Measurements from ENCODE around the gene RNF43.

The RNF43 gene

DNA sequence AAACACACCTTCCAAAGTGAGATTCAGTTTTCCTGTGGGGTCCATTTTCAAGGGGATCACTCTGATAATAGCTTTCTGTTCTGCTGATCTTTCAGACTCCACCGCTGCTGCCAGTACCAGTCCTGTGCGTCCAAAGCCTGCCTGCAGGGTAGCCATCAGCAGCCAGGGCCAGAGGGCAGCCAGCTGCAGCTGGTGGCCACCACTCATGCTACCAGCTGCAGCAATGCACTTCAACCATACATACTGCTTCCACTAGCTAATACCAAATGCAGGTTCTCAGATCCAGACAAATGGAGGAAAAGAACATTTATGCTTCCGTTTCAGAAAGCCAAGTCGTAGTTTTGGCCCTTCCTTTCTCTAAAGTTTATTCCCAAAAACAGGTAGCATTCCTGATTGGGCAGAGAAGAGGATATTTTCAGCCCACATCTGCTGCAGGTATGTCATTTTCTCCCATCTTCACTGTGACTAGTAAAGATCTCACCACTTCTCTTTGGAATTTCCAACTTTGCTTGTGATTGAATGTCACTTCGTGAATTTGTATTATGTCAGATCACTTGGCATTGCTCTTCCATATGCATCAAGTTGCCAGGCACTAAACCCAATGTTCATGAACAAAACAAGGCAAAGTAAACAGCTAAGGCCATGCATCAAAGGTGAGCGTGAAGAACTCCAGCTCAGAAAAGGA is 1.8 kb downstream of the RNF43 start:
- Histone ChIP-seq H3K27ac (ENCODE audit: insufficient read depth in 1 of 2, low read depth in 1 of 2, low read length in 2 of 2, poor library complexity in 1 of 2, severe bottlenecking in 2 of 2) (no peak overlapping the region), H3K4me3 (ENCODE audit: control insufficient read depth in 1 of 7, extremely low read depth in 1 of 7, insufficient read depth in 4 of 7, low read depth in 2 of 7, low read length in 6 of 7) (no peak overlapping the region), H3K27me3 (replicated peaks in 2 of 5; ENCODE audit: control insufficient read depth in 4 of 5, insufficient read depth in 5 of 5, low read length in 4 of 5) (no peaks in the 10 kb centered on the region), H3K9me3 (ENCODE audit: control extremely low read depth in 1 of 5, control insufficient read depth in 4 of 5, insufficient read depth in 2 of 5, low read depth in 1 of 5, low read length in 4 of 5) (no peaks in the 10 kb centered on the region), H3K36me3 (ENCODE audit: control insufficient read depth in 4 of 4, insufficient read depth in 4 of 4, low read length in 3 of 4) (peaks cover 0 to 2% (median 0%) of the 10 kb centered on the region in 4 experiments), H3K4me1 (ENCODE audit: control extremely low read depth in 1 of 4, control insufficient read depth in 4 of 4, insufficient read depth in 4 of 4, low read length in 3 of 4) (peaks cover 3 to 8% (median 5%) of the 10 kb centered on the region in 4 experiments)
- 97% methylated on average over 3 of the region's 6 CpGs for WGBS (ENCODE audit: insufficient coverage)
- no peak for DNase-seq
- CTCF ChIA-PET: interaction anchor here (1.2 to 4.3 kb wide), 4 partner anchors 24 to 99 kb away, joined by 3 to 57 read pairs (median 9); no protein-coding TSS in a partner anchor
- POLR2A ChIA-PET: interaction anchor here (1.1 kb wide), 1 partner anchor 63 kb away, joined by 3 read pairs; no protein-coding TSS in a partner anchor

DNA sequence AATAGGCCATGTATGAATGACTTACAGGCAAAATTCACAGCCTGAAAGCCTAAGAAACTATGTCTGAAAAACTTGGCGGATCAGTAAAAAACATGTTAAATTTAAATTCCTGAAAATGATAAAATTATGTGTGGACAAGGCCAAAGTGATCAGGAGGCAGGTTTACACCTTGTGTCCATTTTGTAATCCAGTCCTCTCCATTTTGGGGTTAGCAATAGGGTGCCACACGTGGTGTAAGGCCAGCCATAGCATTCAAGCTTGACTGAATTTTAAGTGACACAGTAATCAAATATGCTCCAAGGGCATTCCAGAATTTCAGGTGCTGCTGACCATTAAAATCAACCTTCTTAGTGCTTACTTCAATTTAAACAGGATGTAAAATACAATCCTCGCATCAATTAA is 2.7 kb downstream of the RNF43 start:
- Histone ChIP-seq H3K9me3 (ENCODE audit: control extremely low read depth in 1 of 5, control insufficient read depth in 4 of 5, insufficient read depth in 2 of 5, low read depth in 1 of 5, low read length in 4 of 5) (no peaks in the 10 kb centered on the region), H3K27me3 (replicated peaks in 2 of 5; ENCODE audit: control insufficient read depth in 4 of 5, insufficient read depth in 5 of 5, low read length in 4 of 5) (no peaks in the 10 kb centered on the region), H3K4me1 (ENCODE audit: control extremely low read depth in 1 of 4, control insufficient read depth in 4 of 4, insufficient read depth in 4 of 4, low read length in 3 of 4) (peaks cover 3 to 8% (median 5%) of the 10 kb centered on the region in 4 experiments), H3K27ac (ENCODE audit: insufficient read depth in 1 of 2, low read depth in 1 of 2, low read length in 2 of 2, poor library complexity in 1 of 2, severe bottlenecking in 2 of 2) (no peak overlapping the region), H3K4me3 (ENCODE audit: control insufficient read depth in 1 of 7, extremely low read depth in 1 of 7, insufficient read depth in 4 of 7, low read depth in 2 of 7, low read length in 6 of 7) (no peak overlapping the region), H3K36me3 (ENCODE audit: control insufficient read depth in 4 of 4, insufficient read depth in 4 of 4, low read length in 3 of 4) (peaks cover 0 to 2% (median 0%) of the 10 kb centered on the region in 4 experiments)
- WGBS (ENCODE audit: insufficient coverage): 100% methylated on average over 2 of the region's 3 CpGs
- DNase-seq: no peak
- ChIA-PET CTCF (interaction anchor here (1.8 to 4.3 kb wide), 2 partner anchors 24 to 98 kb away, joined by 4 to 57 read pairs; no protein-coding TSS in a partner anchor), POLR2A (no interaction called here)

DNA sequence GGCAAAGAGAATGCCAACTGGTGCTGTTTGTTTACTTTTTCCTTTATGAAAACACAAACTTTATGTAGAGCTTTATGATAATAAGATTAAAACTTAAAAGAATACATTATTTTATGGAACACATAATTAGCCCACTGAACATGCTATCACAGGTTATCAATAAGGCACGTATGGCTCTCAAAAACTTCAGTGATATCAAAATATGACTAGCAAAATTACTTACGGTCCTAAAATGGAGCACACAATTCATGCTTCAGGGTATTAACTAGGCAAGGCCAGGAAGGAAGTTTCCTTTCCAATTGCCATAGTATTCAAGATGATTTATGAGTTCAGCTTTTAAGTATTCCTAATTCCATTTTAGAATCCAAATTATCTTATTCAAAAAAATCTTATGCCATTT is 3.6 kb downstream of the RNF43 start:
- 83% methylated on average over 2 of the region's 2 CpGs for WGBS (ENCODE audit: insufficient coverage)
- CTCF ChIA-PET: interaction anchor here (0.9 to 1.8 kb wide), 4 partner anchors 23 to 96 kb away, joined by 3 to 4 read pairs (median 4); no protein-coding TSS in a partner anchor
- Histone ChIP-seq H3K27ac (ENCODE audit: insufficient read depth in 1 of 2, low read depth in 1 of 2, low read length in 2 of 2, poor library complexity in 1 of 2, severe bottlenecking in 2 of 2) (no peak overlapping the region), H3K4me1 (ENCODE audit: control extremely low read depth in 1 of 4, control insufficient read depth in 4 of 4, insufficient read depth in 4 of 4, low read length in 3 of 4) (peaks cover 3 to 8% (median 5%) of the 10 kb centered on the region in 4 experiments), H3K27me3 (replicated peaks in 2 of 5; ENCODE audit: control insufficient read depth in 4 of 5, insufficient read depth in 5 of 5, low read length in 4 of 5) (no peaks in the 10 kb centered on the region), H3K9me3 (ENCODE audit: control extremely low read depth in 1 of 5, control insufficient read depth in 4 of 5, insufficient read depth in 2 of 5, low read depth in 1 of 5, low read length in 4 of 5) (no peaks in the 10 kb centered on the region), H3K4me3 (ENCODE audit: control insufficient read depth in 1 of 7, extremely low read depth in 1 of 7, insufficient read depth in 4 of 7, low read depth in 2 of 7, low read length in 6 of 7) (no peak overlapping the region), H3K36me3 (ENCODE audit: control insufficient read depth in 4 of 4, insufficient read depth in 4 of 4, low read length in 3 of 4) (peaks cover 0 to 2% (median 0%) of the 10 kb centered on the region in 4 experiments)
- no peak for DNase-seq
- POLR2A ChIA-PET: no interaction called here

DNA sequence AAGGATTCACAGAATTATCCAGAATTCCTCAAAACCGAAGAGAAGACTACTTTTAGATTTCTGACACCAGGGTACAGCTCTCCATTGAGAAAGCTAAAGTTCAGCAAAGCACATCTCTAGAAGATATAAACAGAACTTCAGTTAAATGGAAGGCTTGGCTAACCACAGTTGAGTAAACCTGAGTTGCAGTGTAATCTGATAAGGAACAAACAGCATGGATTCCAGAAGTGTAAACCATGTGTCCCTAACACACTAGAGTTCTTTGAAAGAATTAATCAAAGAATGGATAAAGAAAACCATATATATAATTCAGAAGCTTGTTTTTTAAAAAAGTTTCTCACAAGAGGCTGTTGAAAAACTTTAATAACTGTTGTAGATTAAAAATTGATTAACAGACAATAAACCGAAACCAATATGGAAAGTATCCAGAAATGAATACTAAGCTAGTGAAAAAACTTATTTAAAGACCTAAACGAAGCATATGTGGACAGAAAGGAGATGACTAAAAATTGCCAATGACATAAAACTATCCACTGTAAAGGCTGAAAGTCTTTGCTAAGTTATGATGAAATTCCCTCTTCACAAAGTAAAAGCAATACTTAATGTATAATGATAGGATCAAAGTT is 4.3 kb downstream of the RNF43 start:
- peak in 1 of 3 donors; percentile 15 for DNase-seq
- WGBS (ENCODE audit: insufficient coverage): 100% methylated on average over 1 of the region's 3 CpGs
- ChIA-PET POLR2A (no interaction called here), CTCF (interaction anchor here (0.9 to 1.6 kb wide), 3 partner anchors 68 to 95 kb away, joined by 3 to 4 read pairs (median 4); no protein-coding TSS in a partner anchor)
- Histone ChIP-seq H3K9me3 (ENCODE audit: control extremely low read depth in 1 of 5, control insufficient read depth in 4 of 5, insufficient read depth in 2 of 5, low read depth in 1 of 5, low read length in 4 of 5) (no peaks in the 10 kb centered on the region), H3K4me1 (ENCODE audit: control extremely low read depth in 1 of 4, control insufficient read depth in 4 of 4, insufficient read depth in 4 of 4, low read length in 3 of 4) (peaks cover 3 to 8% (median 5%) of the 10 kb centered on the region in 4 experiments), H3K27ac (ENCODE audit: insufficient read depth in 1 of 2, low read depth in 1 of 2, low read length in 2 of 2, poor library complexity in 1 of 2, severe bottlenecking in 2 of 2) (no peak overlapping the region), H3K4me3 (ENCODE audit: control insufficient read depth in 1 of 7, extremely low read depth in 1 of 7, insufficient read depth in 4 of 7, low read depth in 2 of 7, low read length in 6 of 7) (no peak overlapping the region), H3K27me3 (replicated peaks in 2 of 5; ENCODE audit: control insufficient read depth in 4 of 5, insufficient read depth in 5 of 5, low read length in 4 of 5) (no peaks in the 10 kb centered on the region), H3K36me3 (ENCODE audit: control insufficient read depth in 4 of 4, insufficient read depth in 4 of 4, low read length in 3 of 4) (peaks cover 0 to 2% (median 0%) of the 10 kb centered on the region in 4 experiments)

DNA sequence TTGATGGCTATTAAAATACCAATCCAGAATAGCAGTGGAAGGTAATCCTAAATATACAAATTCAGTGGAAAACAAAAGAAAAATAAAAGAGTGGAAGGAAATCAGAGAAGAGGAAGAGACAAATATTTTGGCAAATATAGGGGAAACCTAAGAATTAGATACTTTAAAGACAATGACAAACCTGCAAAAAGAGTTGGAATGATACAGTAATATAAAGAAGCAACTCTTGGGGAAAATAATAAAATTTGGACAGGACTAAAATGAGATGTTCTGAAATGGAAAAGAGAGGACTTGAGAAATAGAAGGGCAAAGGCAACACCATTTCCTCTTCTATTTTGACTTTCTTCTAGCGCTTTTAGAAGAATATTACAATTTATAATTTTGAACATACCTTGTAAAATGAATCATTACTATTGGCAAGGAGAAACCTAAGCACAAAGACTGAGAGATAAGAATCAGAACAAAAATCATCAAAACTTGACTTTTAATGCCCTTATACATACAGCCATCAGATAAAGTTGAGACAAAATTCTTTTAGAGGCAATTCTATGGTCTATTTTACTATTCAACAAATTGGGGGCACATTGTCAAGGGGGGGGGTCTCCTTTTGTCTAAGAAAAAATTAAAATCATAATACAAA is 5.2 kb downstream of the RNF43 start:
- Histone ChIP-seq H3K4me1 (ENCODE audit: control extremely low read depth in 1 of 4, control insufficient read depth in 4 of 4, insufficient read depth in 4 of 4, low read length in 3 of 4) (peaks cover 0 to 1% (median under 1%) of the 10 kb centered on the region in 4 experiments), H3K36me3 (ENCODE audit: control insufficient read depth in 4 of 4, insufficient read depth in 4 of 4, low read length in 3 of 4) (peaks cover 0 to 2% (median 0%) of the 10 kb centered on the region in 4 experiments), H3K4me3 (ENCODE audit: control insufficient read depth in 1 of 7, extremely low read depth in 1 of 7, insufficient read depth in 4 of 7, low read depth in 2 of 7, low read length in 6 of 7) (no peak overlapping the region), H3K9me3 (ENCODE audit: control extremely low read depth in 1 of 5, control insufficient read depth in 4 of 5, insufficient read depth in 2 of 5, low read depth in 1 of 5, low read length in 4 of 5) (no peaks in the 10 kb centered on the region), H3K27ac (ENCODE audit: insufficient read depth in 1 of 2, low read depth in 1 of 2, low read length in 2 of 2, poor library complexity in 1 of 2, severe bottlenecking in 2 of 2) (no peak overlapping the region), H3K27me3 (replicated peaks in 2 of 5; ENCODE audit: control insufficient read depth in 4 of 5, insufficient read depth in 5 of 5, low read length in 4 of 5) (no peaks in the 10 kb centered on the region)
- ChIA-PET CTCF (no interaction called here), POLR2A (no interaction called here)
- DNase-seq: no peak
- no CpG with 5 or more reads among the region's 1 CpG for WGBS (ENCODE audit: insufficient coverage)

DNA sequence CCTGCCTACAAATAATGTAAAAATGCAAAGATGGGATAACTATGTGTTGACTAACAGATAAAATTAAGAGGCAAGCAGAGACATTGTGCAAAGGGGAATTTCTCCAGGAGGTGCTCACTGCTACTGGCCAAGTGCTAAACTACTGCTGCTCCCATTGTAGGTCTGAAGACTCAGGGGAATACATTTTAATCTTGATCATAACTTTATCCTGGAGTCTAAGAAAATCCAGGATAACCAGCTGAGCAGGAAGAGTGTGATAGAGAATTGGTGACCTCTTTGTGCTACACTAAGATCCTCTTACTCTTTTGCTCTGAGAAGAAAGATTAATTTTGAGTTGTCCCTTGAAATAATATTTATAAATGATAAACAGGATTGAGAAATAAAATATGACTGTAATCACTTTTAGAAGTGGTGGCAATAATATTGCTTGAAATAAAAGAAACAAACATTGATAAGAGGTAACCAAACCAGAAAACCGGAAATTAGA is 5.9 kb downstream of the RNF43 start:
- no peak for DNase-seq
- H3K9me3 ChIP-seq (ENCODE audit: control extremely low read depth in 1 of 5, control insufficient read depth in 4 of 5, insufficient read depth in 2 of 5, low read depth in 1 of 5, low read length in 4 of 5): no peaks in the 10 kb centered on the region
- POLR2A ChIA-PET: no interaction called here
- no CpG with 5 or more reads among the region's 1 CpG for WGBS (ENCODE audit: insufficient coverage)
- peaks cover 0 to 2% (median 0%) of the 10 kb centered on the region in 4 experiments for H3K36me3 ChIP-seq (ENCODE audit: control insufficient read depth in 4 of 4, insufficient read depth in 4 of 4, low read length in 3 of 4)
- no peaks in the 10 kb centered on the region for H3K27me3 ChIP-seq (replicated peaks in 2 of 5; ENCODE audit: control insufficient read depth in 4 of 5, insufficient read depth in 5 of 5, low read length in 4 of 5)
- H3K4me3 ChIP-seq (ENCODE audit: control insufficient read depth in 1 of 7, extremely low read depth in 1 of 7, insufficient read depth in 4 of 7, low read depth in 2 of 7, low read length in 6 of 7): no peak overlapping the region
- H3K27ac ChIP-seq (ENCODE audit: insufficient read depth in 1 of 2, low read depth in 1 of 2, low read length in 2 of 2, poor library complexity in 1 of 2, severe bottlenecking in 2 of 2): no peak overlapping the region
- CTCF ChIA-PET: no interaction called here
- no peaks in the 10 kb centered on the region for H3K4me1 ChIP-seq (ENCODE audit: control extremely low read depth in 1 of 4, control insufficient read depth in 4 of 4, insufficient read depth in 4 of 4, low read length in 3 of 4)

Data from common myeloid progenitor, CD34-positive (primary cell).